Naive thymus-derived CD8-positive, alpha-beta T cell (primary cell): ENCODE data around the gene RBBP8. TPM values are rescaled to one million over a fixed set of nuclear protein-coding genes. Genes with fewer than 3 reads are reported as not detected.

Experiments
- ATAC-seq, 2 donors: fragments of 150-1000 bp; cut with Tn5 transposase in 1 of 2; sonication (Bioruptor Pico), chemical (Tn5 transposase) in 1 of 2; 1 replicate in 1 of 2; 2 replicates in 1 of 2; pipeline ENCODE4 v1.10.0; 2021; ENCODE audit warnings: mild to moderate bottlenecking in 2 of 2, moderate library complexity in 2 of 2
- POLR2A ChIA-PET: fragments of 350-600 bp; sonication (Branson Sonifier 250); formaldehyde crosslinking; loops from one replicate; lab custom pipeline; 2021; ENCODE audit warnings: antibody characterized with exemption; lab: Charles Lee
- DNase-seq, 10 donors: peaks; one replicate each; pipeline versions ENCODE4 v3.0.0 to v3.0.0-alpha.2; 2020 to 2022
- H3K27ac Mint-ChIP-seq, 10 donors: one replicate each; pipeline ENCODE4 v1.8.0; 2020 to 2022; ENCODE audit warnings: mild to moderate bottlenecking in 10 of 10, mixed read lengths in 10 of 10, moderate library complexity in 4 of 10, inconsistent platforms in 1 of 10
- H3K27me3 Mint-ChIP-seq, 5 donors: one replicate each; pipeline ENCODE4 v1.8.0; 2021 to 2022; ENCODE audit warnings: mixed read lengths in 5 of 5
- H3K36me3 Mint-ChIP-seq, 3 donors: one replicate each; pipeline ENCODE4 v1.8.0; 2020 to 2022; ENCODE audit warnings: mixed read lengths in 3 of 3, mild to moderate bottlenecking in 2 of 3, inconsistent platforms in 1 of 3
- H3K4me1 Mint-ChIP-seq, 4 donors: one replicate each; pipeline ENCODE4 v1.8.0; 2021 to 2022; ENCODE audit warnings: mixed read lengths in 4 of 4
- H3K4me3 Mint-ChIP-seq, 10 donors: one replicate each; pipeline ENCODE4 v1.8.0; 2020 to 2022; ENCODE audit warnings: mild to moderate bottlenecking in 10 of 10, mixed read lengths in 10 of 10, moderate library complexity in 6 of 10, inconsistent platforms in 1 of 10
- H3K9me3 Mint-ChIP-seq, 9 donors: one replicate each; pipeline ENCODE4 v1.8.0; 2020 to 2022; ENCODE audit warnings: mixed read lengths in 9 of 9, mild to moderate bottlenecking in 3 of 9, inconsistent platforms in 1 of 9, moderate library complexity in 1 of 9
- polyA plus RNA-seq, 3 donors: library from polyadenylated mRNA; unstranded; fragments of 300-500 nt; fragmentation: Illumina TruSeq; gene quantifications; one replicate each; pipeline ENCODE4 v1.2.3, GENCODE V29; 2021
- total RNA-seq, 8 experiments: library from RNA in 2 of 8; stranded (reverse) in 2 of 8; gene quantifications; one replicate each; pipeline ENCODE4 v1.2.3 and lab custom pipeline; 2021 to 2026

The RBBP8 gene
- total and polyA plus RNA-seq, 5 experiments from 2014 or later, result 0.69 to 2.3 (median 1.2) TPM

DNA sequence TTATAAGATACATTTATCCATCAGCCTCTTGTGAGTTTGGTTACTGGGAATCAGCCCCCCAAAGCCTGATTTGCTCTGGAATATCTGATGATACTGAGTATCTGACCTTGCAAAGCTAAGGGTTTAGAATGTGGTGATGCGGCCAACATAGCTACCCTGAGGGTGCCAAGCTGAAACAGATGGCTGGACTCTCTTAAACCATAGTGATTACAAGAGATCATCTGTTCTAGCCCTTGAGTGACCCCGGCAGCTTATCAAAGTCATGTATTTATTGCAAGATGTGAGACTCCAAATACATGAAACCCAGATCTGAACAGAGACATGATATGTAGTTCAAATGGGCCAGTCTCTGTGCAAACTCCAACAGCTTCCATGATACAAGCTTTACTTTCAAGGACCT is 124.0 kb downstream of the RBBP8 start:
- Mint-ChIP-seq H3K27ac (no peak overlapping the region), H3K4me1 (peaks cover 0 to 6% (median under 1%) of the 10 kb centered on the region in 4 donors), H3K27me3 (peaks cover 0 to 7% (median 3%) of the 10 kb centered on the region in 5 donors), H3K4me3 (no peak overlapping the region), H3K36me3 (no peaks in the 10 kb centered on the region), H3K9me3 (peaks cover 0 to 3% (median 0%) of the 10 kb centered on the region in 9 donors)
- no peak for ATAC-seq
- POLR2A ChIA-PET, result interaction anchor here (0.7 kb wide), 1 partner anchor 66 kb away, joined by 3 read pairs; no protein-coding TSS in a partner anchor
- no peak for DNase-seq

DNA sequence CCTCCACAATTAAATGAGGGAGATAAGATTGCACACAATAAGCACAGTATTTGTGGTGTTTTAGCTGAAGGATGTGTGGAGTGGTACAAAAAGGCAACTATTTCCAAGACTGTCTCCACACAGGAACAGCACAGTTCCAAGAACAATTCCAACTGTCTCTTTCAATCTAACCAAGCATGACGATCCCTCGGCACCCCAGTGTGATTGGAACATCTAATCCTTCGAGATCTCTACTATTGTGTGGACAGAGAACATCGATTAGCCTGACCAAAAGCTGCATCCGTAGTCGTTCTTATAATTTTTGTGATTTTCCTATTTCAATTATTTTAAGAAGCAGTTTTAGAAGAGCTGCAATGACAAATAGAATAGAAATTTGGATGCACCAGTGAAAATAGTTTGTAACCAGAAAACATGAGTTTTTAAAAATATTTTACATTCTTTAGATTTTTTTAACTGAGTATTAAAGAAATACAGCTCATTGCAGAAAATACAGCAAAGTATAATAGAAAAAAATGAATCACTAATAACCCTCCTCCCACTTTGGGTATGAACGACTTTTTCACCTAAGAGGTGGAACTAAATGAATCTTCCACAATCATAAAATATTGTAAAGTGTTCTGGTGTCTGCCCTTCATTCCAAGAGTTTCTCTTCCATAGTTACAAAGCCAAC is 125.8 kb downstream of the RBBP8 start:
- H3K27ac Mint-ChIP-seq, result no peak overlapping the region
- H3K4me1 Mint-ChIP-seq, result peaks cover 0 to 5% (median 2%) of the 10 kb centered on the region in 4 donors
- H3K9me3 Mint-ChIP-seq, result peaks cover 0 to 10% (median 8%) of the 10 kb centered on the region in 9 donors
- no peak overlapping the region for H3K4me3 Mint-ChIP-seq
- no peak for ATAC-seq
- POLR2A ChIA-PET, result no interaction called here
- peaks cover 3 to 7% (median 6%) of the 10 kb centered on the region in 3 donors for H3K36me3 Mint-ChIP-seq
- DNase-seq, result no peak
- H3K27me3 Mint-ChIP-seq, result peaks cover 2 to 7% (median 4%) of the 10 kb centered on the region in 5 donors

DNA sequence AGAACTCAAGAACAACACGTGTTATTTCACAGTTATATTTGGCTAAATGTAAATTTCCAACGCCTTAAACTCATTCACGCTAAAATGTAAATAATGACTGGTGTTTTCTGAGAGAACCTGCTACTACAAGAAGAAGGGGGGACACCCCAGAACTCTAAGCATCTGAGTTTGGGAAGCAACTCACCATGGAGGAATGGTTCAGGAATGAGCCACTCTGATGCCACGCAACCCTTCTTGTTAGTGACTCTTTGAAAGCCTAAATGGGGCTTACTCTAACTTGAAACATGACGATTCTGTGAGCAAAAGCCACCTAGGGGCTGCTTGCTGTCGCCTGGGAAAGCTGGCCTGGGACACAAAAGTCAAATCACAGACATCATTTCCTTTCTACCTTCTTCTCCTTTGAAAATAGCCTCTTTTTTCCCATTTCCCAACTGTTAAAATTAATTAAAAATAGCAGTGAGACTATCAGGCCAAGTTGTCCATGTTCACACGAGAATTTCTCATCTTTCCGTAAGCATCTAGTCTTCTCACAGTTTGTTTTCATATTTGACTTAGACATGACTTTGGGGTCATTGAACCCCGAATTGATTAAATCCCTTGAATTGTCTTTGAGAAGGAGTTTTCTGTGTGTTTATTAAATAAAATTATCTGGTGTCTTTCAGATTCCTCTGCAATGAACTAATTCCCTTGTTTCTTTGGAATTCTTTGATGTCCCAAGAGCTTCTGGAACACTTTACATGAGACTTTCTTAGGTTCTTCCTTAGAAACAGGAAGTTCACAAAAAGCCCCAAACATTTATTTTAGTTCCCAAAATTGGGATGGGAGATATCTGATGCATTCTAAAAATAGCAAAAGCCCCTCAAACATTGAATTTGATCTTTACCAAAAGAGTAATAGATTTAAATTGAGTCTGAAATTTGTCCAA is 126.7 kb downstream of the RBBP8 start:
- H3K36me3 Mint-ChIP-seq, result peaks cover 3 to 7% (median 6%) of the 10 kb centered on the region in 3 donors
- ATAC-seq, result no peak
- H3K4me3 Mint-ChIP-seq, result no peak overlapping the region
- H3K4me1 Mint-ChIP-seq, result peaks cover 0 to 2% (median 0%) of the 10 kb centered on the region in 4 donors
- H3K9me3 Mint-ChIP-seq, result peaks cover 0 to 10% (median 8%) of the 10 kb centered on the region in 9 donors
- DNase-seq, result no peak
- no peak overlapping the region for H3K27ac Mint-ChIP-seq
- POLR2A ChIA-PET, result no interaction called here
- peaks cover 2 to 7% (median 4%) of the 10 kb centered on the region in 5 donors for H3K27me3 Mint-ChIP-seq

DNA sequence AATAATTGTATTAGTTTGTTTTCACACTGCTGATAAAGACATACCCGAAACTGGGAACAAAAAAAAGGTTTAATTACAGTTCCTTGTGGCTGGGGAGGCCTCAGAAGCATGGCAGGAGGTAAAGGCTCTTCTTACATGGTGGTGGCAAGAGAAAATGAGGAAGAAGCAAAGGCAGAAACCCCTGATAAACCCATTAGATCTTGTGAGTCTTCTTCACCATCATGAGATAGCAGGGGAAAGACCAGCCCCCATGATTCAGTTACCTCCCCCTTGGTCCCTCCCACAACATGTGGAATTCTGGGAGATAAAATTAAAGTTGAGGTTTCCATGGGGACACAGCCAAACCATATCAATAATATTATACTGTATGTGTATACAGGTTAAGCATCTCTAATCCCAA is 128.9 kb downstream of the RBBP8 start:
- POLR2A ChIA-PET, result no interaction called here
- peaks cover 3 to 8% (median 6%) of the 10 kb centered on the region in 3 donors for H3K36me3 Mint-ChIP-seq
- no peak overlapping the region for H3K27ac Mint-ChIP-seq
- H3K9me3 Mint-ChIP-seq, result peaks cover 0 to 10% (median 8%) of the 10 kb centered on the region in 9 donors
- no peak for ATAC-seq
- H3K4me1 Mint-ChIP-seq, result peaks cover 2 to 3% (median 2%) of the 10 kb centered on the region in 4 donors
- peaks cover 0 to 6% (median 0%) of the 10 kb centered on the region in 5 donors for H3K27me3 Mint-ChIP-seq
- no peak for DNase-seq
- no peak overlapping the region for H3K4me3 Mint-ChIP-seq

DNA sequence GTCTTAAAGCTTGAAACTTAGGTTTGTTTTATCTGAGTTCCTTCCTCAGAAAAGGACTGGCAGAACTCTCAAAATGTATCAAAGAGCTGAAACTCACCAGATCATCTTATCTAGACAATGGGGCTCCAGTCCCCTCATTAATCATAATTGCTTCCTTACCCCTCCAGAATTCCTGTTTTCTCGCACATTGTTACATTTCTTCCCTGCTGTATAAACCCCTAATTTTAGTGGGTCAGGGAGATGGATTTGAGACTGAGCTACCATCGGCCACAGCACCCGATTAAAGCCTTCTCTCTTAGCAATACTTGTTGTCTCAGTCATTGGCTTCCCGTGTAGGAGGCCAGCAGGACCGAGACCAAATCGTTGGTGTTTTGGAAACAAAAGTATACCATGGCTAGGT is 130.4 kb downstream of the RBBP8 start:
- Mint-ChIP-seq H3K9me3 (peaks cover 1 to 11% (median 8%) of the 10 kb centered on the region in 9 donors), H3K27me3 (peaks cover 0 to 6% (median 0%) of the 10 kb centered on the region in 5 donors), H3K27ac (peak overlapping the region in 1 of 10 donors; percentile 6), H3K36me3 (peaks cover 3 to 12% (median 6%) of the 10 kb centered on the region in 3 donors), H3K4me3 (no peak overlapping the region), H3K4me1 (peaks cover 7 to 17% (median 13%) of the 10 kb centered on the region in 4 donors)
- POLR2A ChIA-PET, result no interaction called here
- no peak for DNase-seq
- ATAC-seq, result no peak

DNA sequence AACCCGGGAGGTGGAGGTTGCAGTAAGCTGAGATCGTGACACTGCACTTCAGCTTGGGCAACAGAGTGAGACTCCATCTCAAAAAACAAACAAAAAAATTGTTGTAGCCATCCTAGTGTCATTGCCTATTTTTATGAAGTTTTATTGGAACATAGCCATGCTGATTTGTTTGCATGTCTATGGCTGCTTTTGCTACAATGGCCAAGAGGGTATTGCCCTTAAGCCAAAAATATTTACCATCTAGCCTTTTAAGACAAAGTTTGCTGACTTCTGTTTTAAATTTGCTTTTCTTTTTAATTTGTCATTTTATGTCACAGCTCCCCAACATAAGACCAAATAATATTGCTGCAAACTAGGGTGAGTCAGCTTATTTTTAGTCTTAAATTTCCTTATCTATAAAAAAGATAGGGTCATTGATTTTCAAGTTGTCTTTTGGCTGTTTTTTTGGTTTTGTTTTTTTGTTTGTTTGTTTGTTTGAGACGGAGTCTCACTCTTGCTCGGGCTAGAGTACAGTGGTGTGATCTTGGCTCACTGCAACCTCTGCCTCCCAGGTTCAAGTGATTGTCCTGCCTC is 132.2 kb downstream of the RBBP8 start:
- Mint-ChIP-seq H3K4me3 (no peak overlapping the region), H3K36me3 (peaks cover 3 to 12% (median 6%) of the 10 kb centered on the region in 3 donors), H3K4me1 (peaks cover 18 to 35% (median 31%) of the 10 kb centered on the region in 4 donors), H3K27ac (no peak overlapping the region), H3K9me3 (peaks cover 1 to 11% (median 8%) of the 10 kb centered on the region in 9 donors), H3K27me3 (peaks cover 0 to 6% (median 0%) of the 10 kb centered on the region in 5 donors)
- POLR2A ChIA-PET, result no interaction called here
- DNase-seq (no peak), ATAC-seq (no peak)

DNA sequence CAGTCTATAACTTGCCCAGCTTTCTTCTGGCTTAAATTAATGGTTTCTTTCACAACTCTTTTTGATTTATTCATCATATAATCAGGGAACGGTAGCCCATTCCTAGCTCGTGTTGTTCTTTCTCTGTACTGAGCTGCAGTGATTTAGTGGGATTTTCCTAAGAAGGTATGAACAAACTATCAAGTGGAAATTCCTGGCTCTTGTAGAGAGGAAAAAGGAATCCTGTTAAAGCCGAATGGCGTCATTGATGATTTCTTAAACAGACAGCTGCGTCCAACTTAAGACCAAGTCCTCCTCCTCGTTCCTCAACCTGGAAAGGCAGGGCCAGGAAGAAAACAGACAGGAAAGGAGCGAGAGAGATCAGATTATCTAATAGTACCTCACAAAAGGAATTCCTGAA is 132.9 kb downstream of the RBBP8 start:
- H3K9me3 Mint-ChIP-seq, result peaks cover 1 to 11% (median 8%) of the 10 kb centered on the region in 9 donors
- no peak overlapping the region for H3K4me3 Mint-ChIP-seq
- POLR2A ChIA-PET, result no interaction called here
- DNase-seq (no peak), ATAC-seq (no peak)
- H3K27ac Mint-ChIP-seq, result no peak overlapping the region
- peaks cover 24 to 43% (median 38%) of the 10 kb centered on the region in 4 donors for H3K4me1 Mint-ChIP-seq
- H3K36me3 Mint-ChIP-seq, result peaks cover 3 to 12% (median 6%) of the 10 kb centered on the region in 3 donors
- peaks cover 0 to 6% (median 0%) of the 10 kb centered on the region in 5 donors for H3K27me3 Mint-ChIP-seq

DNA sequence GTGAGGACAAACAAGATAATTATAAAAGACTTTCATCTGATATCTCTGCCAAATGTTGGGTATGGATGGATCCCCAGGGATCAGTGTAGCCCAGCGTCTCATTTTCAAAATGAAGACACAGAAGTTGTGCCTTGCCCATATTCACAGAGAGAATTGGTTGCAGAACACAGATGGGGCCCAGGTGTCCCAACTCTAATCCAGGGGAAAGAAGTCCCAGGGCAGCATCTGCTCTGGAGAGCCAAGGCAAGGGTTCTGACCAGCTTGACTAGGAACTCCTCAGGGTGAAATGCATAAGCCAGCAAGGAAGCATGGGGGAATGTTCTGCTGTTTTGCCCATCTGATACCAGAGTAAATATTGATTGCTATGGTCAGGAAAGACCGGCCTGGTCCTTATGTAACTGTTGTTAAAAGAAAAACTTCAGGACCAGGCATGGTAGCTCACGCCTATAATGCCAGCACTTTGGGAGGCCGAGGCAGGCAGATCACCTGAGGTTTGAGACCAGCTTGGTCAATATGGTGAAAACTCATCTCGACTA is 133.4 kb downstream of the RBBP8 start:
- Mint-ChIP-seq H3K9me3 (peaks cover 1 to 11% (median 8%) of the 10 kb centered on the region in 9 donors), H3K36me3 (peaks cover 3 to 12% (median 6%) of the 10 kb centered on the region in 3 donors), H3K4me1 (peaks cover 29 to 48% (median 43%) of the 10 kb centered on the region in 4 donors), H3K27me3 (peaks cover 0 to 6% (median 0%) of the 10 kb centered on the region in 5 donors), H3K4me3 (no peak overlapping the region), H3K27ac (no peak overlapping the region)
- POLR2A ChIA-PET, result no interaction called here
- DNase-seq (no peak), ATAC-seq (no peak)

DNA sequence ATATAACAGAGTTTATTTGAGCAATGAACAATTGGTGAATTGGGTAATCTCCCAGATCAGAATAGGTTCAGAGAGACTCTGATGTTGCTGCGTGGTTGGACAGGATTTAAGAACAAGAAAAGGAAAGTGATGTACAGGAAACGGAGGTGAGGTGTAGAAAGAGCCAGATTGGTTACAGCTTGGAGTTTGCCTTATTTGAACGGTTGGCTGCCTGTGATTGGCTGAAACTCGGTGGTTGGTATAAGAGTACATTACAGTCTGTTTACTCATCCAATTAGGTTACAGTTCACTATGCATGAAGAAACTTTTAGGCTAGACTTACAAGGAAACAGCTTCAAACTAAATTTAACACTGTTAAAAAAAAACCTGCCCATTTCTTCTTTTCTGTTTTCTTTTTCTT is 134.1 kb downstream of the RBBP8 start:
- Mint-ChIP-seq H3K9me3 (peaks cover 1 to 11% (median 8%) of the 10 kb centered on the region in 9 donors), H3K4me3 (peak overlapping the region in 1 of 10 donors; percentile 26), H3K27me3 (peaks cover 0 to 6% (median 0%) of the 10 kb centered on the region in 5 donors), H3K4me1 (peaks cover 35 to 54% (median 50%) of the 10 kb centered on the region in 4 donors), H3K36me3 (peaks cover 3 to 12% (median 6%) of the 10 kb centered on the region in 3 donors), H3K27ac (no peak overlapping the region)
- DNase-seq (peak in 1 of 10 donors; percentile 10), ATAC-seq (no peak)
- POLR2A ChIA-PET, result interaction anchor here (0.7 to 1.3 kb wide), 2 partner anchors 10 to 317 kb away, joined by 4 to 6 read pairs; no protein-coding TSS in a partner anchor

DNA sequence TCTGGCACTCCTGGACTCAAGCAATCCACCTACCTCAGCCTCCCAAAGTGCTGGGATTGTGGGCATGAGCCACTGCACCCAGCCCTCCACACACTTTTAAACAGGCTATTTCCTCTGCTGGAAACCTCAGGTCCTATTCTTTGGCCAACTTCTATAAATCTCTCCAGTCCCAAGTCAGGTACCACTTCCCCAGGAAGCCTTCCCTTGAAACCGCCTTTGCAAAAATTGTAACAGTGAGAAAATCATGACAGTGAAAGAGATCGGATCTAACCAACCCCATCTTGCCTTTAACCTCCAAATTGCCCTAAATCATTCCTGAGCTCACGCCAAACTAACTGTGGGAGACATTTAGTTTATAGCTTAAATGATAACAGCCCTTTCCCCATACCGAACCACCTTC is 134.9 kb downstream of the RBBP8 start:
- peaks cover 3 to 11% (median 6%) of the 10 kb centered on the region in 3 donors for H3K36me3 Mint-ChIP-seq
- H3K4me3 Mint-ChIP-seq, result peak overlapping the region in 4 of 10 donors; percentile 29 to 54 (median 41)
- H3K4me1 Mint-ChIP-seq, result peaks cover 37 to 62% (median 57%) of the 10 kb centered on the region in 4 donors
- peaks cover 1 to 11% (median 7%) of the 10 kb centered on the region in 9 donors for H3K9me3 Mint-ChIP-seq
- POLR2A ChIA-PET, result interaction anchor here (1.3 kb wide), 1 partner anchor 9 kb away, joined by 6 read pairs; no protein-coding TSS in a partner anchor
- peaks cover 0 to 6% (median 0%) of the 10 kb centered on the region in 5 donors for H3K27me3 Mint-ChIP-seq
- peak overlapping the region in 3 of 10 donors; percentile 19 to 79 (median 70) for H3K27ac Mint-ChIP-seq
- DNase-seq (no peak), ATAC-seq (no peak)

DNA sequence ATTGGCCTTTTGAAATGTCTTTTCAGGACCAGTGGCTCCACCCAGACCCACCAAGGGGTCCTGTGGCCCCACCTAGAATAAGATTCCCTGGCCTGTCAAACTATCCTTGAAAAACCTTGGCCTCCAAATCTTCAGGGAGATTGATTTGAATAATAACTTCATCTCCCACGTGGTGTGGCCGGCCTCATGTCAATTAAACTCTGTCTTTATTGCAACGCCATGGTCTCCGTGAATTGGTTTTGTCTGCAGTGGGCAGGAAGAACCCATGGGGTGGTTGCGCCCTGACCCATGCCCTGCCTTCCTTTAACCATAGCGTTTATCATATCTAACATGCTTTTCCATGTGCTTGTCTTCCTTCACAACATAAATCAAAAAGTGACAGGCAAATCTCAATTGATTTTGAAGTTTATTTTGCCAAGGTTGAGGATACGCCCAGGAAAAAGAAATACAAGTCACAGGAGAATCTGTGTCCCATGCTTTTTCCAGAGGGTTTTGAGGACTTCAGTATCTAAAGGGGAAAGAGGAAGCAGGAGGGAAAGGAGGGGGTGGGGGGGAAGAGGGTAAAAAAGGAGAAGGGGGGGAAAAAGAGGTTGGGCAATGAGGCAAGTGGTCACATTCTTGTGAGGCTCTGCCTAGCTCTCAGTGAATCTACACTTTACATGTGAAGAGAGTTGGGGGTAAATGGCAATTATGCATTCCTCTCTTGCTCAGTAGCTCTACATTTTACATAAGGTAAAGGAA is 135.6 kb downstream of the RBBP8 start:
- POLR2A ChIA-PET, result interaction anchor here (0.6 to 1.3 kb wide), 2 partner anchors 9 to 326 kb away, joined by 5 to 6 read pairs; no protein-coding TSS in a partner anchor
- H3K4me3 Mint-ChIP-seq, result peak overlapping the region in 6 of 10 donors; percentile 43 to 82 (median 54)
- DNase-seq (no peak), ATAC-seq (no peak)
- peaks cover 35 to 66% (median 61%) of the 10 kb centered on the region in 4 donors for H3K4me1 Mint-ChIP-seq
- peaks cover 0 to 5% (median 0%) of the 10 kb centered on the region in 3 donors for H3K36me3 Mint-ChIP-seq
- peak overlapping the region in 6 of 10 donors; percentile 50 to 92 (median 84) for H3K27ac Mint-ChIP-seq
- peaks cover 0 to 3% (median under 1%) of the 10 kb centered on the region in 9 donors for H3K9me3 Mint-ChIP-seq
- H3K27me3 Mint-ChIP-seq, result no peaks in the 10 kb centered on the region
